Bronchial epithelial cell (primary cell): ENCODE data around the gene HORMAD2. TPM values are rescaled to one million over a fixed set of nuclear protein-coding genes. Genes with fewer than 3 reads are reported as not detected.
A peak's percentile ranks its signal among the peaks of the same experiment; 100 is the strongest.

Source experiments
- DNase-seq: peaks from one replicate; pipeline ENCODE4 v3.0.0-alpha.2; 2010; ENCODE audit warnings: low read depth
- FAIRE-seq: peaks from 2 replicates; lab custom pipeline; 2011; peaks lifted over from hg19 to GRCh38; lab: Jason Lieb, UNC
- H3K27me3 ChIP-seq: 2 replicates; pipeline ENCODE4 v1.5.1; 2011; ENCODE audit warnings: low read length; ENCODE audit not compliant: control insufficient read depth, insufficient read depth
- H3K36me3 ChIP-seq: 2 replicates; pipeline ENCODE4 v1.5.1; 2011; ENCODE audit warnings: low read length; ENCODE audit not compliant: control insufficient read depth, insufficient read depth
- H3K4me3 ChIP-seq: 2 replicates; pipeline ENCODE4 v1.5.1; 2011; ENCODE audit warnings: mild to moderate bottlenecking, low read depth, low read length, control low read depth
- total RNA-seq: library from RNA; depleted of rRNA; stranded (reverse); fragments of >200 nt; gene quantifications from 2 replicates; pipeline ENCODE4 v1.2.1, GENCODE V29; 2014
- TF ChIP-seq, protein P1 (sequence below): IDR thresholded peaks from 2 replicates; pipeline ENCODE4 v1.5.1; 2011; ENCODE audit warnings: mild to moderate bottlenecking, moderate library complexity, low read length, control low read depth, inconsistent platforms; ENCODE audit not compliant: insufficient read depth, severe bottlenecking

The HORMAD2 gene
- total RNA-seq, 1 donor from 2014 or later = not detected

GRCh38 chr22:30220338-30221012 is 140.2 kb downstream of the HORMAD2 start:
- TF ChIP-seq, protein P1, sequence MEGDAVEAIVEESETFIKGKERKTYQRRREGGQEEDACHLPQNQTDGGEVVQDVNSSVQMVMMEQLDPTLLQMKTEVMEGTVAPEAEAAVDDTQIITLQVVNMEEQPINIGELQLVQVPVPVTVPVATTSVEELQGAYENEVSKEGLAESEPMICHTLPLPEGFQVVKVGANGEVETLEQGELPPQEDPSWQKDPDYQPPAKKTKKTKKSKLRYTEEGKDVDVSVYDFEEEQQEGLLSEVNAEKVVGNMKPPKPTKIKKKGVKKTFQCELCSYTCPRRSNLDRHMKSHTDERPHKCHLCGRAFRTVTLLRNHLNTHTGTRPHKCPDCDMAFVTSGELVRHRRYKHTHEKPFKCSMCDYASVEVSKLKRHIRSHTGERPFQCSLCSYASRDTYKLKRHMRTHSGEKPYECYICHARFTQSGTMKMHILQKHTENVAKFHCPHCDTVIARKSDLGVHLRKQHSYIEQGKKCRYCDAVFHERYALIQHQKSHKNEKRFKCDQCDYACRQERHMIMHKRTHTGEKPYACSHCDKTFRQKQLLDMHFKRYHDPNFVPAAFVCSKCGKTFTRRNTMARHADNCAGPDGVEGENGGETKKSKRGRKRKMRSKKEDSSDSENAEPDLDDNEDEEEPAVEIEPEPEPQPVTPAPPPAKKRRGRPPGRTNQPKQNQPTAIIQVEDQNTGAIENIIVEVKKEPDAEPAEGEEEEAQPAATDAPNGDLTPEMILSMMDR = no peak
- Histone ChIP-seq H3K36me3 (no peaks in the 10 kb centered on the region), H3K4me3 (no peak overlapping the region), H3K27me3 (no peaks in the 10 kb centered on the region)
- no peak for DNase-seq
- FAIRE-seq = no peak

GRCh38 chr22:30221121-30221992 is 141.1 kb downstream of the HORMAD2 start:
- Histone ChIP-seq H3K27me3 (no peaks in the 10 kb centered on the region), H3K36me3 (no peaks in the 10 kb centered on the region), H3K4me3 (no peak overlapping the region)
- FAIRE-seq (no peak), DNase-seq (no peak)
- TF ChIP-seq, protein P1 = no peak

DNA sequence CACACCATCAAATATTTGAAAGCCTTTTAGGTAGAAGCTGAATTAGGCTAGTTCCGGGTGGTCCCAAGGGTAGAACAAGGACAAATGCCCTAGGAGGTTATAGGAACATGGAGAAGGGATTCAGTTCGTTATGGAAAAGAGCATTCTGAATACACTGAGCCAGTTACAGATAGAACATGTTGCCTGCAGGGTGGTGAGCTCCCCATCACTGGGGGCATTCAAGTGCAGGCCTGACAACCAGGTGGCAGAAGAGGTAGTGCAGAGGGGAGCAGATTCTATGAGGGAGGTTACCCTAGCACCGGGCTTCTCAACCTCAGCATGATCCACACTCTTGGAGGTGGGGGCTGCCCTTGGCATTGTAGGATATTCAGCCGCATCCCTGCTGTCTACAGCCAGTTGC is 142.1 kb downstream of the HORMAD2 start:
- Histone ChIP-seq H3K36me3 (no peaks in the 10 kb centered on the region), H3K27me3 (no peaks in the 10 kb centered on the region), H3K4me3 (no peak overlapping the region)
- DNase-seq = no peak
- TF ChIP-seq, protein P1 = no peak
- no peak for FAIRE-seq

GRCh38 chr22:30223303-30223702 is 143.0 kb downstream of the HORMAD2 start:
- DNase-seq (no peak), FAIRE-seq (no peak)
- H3K36me3 ChIP-seq = no peaks in the 10 kb centered on the region
- TF ChIP-seq, protein P1 = no peak
- no peaks in the 10 kb centered on the region for H3K27me3 ChIP-seq
- H3K4me3 ChIP-seq = no peak overlapping the region

- DNase-seq (peak; percentile 77), FAIRE-seq (peak; percentile 91)
- no peaks in the 10 kb centered on the region for H3K36me3 ChIP-seq
- H3K4me3 ChIP-seq = no peak overlapping the region
- TF ChIP-seq, protein P1 = peak; percentile 12
- no peaks in the 10 kb centered on the region for H3K27me3 ChIP-seq
Observed at GRCh38 chr22:30224161-30224857, 144.0 kb downstream of the HORMAD2 start.
